DMS 273 (cell line): ENCODE results near the gene C3AR1.
A peak's percentile ranks its signal among the peaks of the same experiment; 100 is the strongest.

ENCODE experiments used
- DNase-seq: peaks from one replicate; lab custom pipeline; 2025; ENCODE audit not compliant: unreplicated experiment; lab: John Stamatoyannopoulos, UW

The C3AR1 gene

DNA sequence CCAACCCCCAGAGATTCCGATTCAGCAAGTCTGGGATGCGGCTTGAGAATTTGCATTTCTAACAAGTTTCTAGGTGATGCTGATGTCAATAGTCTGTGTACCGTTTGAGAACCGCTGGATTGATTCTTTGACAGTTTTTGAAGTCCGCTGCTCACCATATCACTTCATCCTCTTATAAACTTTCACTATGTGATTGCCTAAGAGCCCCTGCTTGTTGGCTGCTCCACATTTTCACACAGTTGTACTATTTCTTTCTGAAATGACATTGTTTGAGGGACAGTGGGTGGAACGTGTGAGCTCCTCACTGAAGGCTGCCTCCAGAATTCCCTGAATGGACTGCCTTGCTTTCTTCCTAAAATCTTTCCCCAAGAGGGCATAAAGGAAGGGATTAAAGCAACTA is 7.7 kb downstream of the C3AR1 start:
- no peak for DNase-seq

DNA sequence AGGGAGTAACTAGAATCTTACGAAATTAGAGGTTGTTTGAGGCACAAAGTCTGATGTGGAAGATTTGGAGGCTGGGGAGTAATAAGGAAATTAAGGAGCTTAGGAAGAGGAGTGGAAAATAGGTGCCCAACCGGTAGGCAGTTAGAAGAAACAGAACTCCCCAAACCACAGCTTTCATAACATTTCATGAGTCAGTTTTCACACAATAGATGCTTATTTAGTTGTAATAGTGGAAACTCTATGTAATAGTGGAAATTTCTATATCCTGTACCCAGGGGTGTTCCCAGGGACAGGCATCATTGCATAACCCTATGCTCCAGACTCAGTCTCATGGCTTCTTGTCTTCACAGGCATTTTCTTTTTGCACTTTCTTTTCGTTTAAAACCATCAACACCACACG is 8.3 kb downstream of the C3AR1 start:
- DNase-seq: no peak

DNA sequence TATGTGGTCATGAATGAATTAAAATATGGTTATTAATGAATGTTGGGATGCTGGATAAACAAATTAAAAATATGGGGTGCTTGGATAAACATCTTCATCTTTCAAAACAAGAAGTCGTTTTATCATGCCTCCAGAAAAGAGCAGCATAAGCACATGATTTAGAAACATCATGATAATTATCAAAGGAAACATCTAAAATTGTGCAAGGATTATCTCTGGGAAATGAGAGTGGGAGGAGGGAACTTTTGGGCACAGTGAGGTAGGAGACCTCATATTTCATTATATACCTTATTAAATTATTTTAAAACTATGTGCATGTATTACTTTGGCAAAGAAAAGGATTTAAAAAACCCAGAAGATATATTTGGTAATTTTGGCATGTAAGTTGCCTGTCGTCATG is 8.9 kb downstream of the C3AR1 start:
- DNase-seq: no peak

DNA sequence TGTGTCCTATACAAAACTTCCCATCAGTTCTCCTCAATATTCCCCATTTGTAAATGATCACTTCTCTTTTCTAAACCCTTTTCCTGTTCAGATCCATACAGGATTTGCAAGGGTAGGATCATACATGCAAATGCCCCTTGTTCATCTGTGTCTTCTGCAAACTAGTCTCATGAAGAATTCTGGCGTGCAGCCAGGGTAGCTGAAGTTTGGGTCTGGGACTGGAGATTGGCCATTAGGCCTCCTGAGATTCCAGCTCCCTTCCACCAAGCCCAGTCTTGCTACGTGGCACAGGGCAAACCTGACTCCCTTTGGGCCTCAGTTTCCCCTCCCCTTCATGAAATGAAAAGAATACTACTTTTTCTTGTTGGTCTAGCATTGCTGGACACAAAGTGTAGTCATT is 11.3 kb downstream of the C3AR1 start:
- no peak for DNase-seq

DNA sequence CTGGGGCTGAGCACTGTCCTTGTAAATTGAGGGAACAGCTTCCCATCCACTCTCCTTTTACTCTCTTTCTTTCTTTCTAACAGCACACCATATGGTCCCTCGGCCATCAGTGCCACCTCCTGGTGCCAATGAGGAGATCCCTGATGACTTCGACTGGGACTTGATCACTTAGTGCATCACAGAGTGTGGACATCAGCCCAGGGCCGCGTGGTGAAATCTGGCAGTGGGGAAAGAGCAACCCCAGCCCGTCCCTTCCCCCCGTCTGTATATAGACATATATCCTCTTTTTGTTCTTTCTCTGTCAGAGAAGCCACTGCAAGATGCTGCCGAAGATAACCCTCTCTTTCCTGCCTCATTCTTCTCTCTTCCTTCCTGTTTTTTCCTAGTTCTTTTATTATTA is 13.5 kb downstream of the C3AR1 start:
- no peak for DNase-seq

DNA sequence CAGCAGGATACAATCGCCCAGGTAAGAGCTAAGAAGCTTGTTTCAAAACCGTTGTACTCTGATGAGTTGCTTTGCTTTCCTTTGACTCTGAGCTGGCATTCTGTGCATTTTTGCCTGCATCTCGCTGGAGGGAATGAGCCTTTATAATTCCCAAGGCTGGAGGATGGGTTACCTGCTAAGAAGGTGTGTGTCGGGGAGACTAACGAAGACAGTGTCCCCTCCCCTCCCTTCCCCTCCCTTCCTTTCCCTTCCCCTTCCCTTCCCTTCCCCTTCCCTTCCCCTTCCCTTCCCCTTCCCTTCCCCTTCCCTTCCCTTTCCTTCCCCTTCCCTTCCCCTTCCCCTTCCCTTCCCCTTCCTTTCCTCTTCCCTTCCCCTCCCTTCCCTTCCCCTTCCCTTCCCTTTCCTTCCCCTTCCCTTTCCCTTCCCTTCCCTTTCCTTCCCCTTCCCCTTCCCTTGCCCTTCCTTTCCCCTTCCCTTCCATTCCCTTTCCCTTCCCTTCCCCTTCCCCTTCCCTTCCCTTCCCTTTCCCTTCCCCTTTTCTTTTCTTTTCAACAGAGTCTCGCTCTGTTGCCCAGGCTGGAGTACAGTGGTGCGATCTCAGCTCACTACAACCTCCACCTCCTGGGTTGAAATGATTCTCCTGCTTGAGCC is 15.4 kb downstream of the C3AR1 start:
- no peak for DNase-seq

DNA sequence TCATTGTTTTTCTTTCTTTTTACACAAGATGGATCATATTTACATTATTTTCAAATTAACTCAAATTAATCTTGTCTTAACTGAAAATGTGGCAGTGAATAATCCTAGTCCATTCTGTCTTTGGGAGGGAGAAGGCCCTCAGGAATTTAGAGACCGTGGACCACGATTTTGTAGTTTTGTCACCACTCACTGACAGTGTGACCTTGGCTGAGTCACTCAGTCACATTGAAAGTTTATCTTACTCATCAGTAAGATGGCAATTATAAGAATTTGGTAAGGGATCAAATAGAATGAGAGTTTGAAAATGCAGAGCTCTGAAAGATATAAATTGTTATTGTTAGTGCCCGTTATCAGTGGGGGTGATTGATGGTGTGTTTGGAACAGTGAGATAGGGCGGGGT is 17.3 kb downstream of the C3AR1 start:
- no peak for DNase-seq

DNA sequence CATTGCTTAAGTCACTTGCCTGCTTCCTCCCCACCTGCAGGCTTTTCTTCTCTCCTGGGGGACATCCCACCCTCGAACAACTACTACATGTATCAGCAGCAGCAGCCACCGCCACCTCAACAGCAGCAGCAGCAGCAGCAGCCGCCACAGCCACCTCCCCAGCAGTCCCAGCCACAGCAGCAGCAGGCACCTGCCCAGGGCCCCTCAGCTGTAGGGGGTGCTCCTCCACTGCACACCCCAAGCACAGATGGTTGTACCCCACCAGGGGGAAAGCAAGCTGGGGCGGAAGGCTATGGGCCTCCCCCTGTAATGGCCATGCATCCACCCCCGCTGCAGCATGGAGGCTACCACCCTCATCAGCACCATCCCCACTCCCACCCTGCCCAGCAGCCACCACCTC is 18.3 kb downstream of the C3AR1 start:
- DNase-seq: no peak

DNA sequence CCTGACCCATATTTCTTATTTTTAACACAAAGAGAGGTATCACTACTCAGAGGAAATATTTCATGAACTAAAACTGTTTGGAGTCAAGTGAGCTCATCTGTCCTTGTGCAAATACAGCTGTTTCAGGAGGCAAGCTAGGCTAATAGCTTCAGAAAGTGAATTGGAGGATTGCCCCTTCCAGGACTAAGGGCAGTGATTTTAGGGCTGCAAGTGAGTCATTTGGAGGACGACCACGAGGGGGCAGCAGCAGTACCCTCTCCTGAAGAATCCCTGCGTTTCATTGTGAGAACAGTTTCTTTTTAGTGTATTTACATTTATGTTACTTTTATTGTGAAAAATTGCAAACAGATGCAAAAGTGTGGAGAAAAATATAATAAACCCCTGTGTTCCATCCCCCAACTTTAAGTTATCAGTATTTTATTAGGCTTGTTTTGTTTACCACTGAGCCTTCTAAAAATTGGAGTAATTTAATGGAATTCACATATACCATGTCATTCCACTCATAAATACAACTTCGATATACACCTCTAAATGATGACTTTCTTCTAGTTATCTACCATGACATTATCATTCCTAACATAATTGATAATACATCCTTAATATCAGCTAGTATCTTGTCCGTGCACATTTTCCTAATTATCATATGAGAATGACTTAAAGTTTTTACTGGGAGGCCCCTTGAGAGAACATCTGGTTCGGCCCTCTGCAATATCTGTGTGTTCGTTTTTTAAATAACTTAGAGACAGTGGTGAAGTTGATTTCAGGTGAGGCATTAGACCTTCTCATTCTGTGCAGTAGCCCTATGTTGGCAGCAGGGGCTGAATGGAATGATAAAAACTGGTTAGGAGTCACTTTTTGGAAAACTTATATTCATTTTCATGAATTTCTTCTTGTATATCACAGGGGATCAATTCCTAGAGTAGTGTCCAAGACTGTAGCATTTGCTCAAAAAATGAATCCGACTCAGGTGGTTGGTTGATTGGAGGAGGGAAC is 19.9 kb downstream of the C3AR1 start:
- peak; percentile 75 for DNase-seq

DNA sequence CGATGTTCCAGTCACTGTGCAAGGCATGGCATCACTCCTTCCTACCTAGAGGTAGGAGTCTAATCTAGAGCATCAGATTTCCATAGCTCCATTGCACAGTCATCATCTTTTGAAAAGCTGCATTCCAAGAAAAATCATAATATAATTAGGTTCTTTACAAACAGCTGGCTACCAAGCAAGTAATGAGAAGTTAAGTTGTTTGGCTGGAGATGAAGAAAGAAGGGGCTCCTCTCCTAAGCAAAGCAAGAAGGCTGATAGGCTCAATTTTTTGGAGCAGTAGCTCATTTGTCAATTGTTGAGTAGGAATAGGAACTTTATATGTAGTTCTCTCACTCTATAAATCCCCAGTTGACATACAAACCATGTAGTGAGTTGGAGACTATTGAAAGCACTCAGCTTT is 25.4 kb downstream of the C3AR1 start:
- DNase-seq: no peak

DNA sequence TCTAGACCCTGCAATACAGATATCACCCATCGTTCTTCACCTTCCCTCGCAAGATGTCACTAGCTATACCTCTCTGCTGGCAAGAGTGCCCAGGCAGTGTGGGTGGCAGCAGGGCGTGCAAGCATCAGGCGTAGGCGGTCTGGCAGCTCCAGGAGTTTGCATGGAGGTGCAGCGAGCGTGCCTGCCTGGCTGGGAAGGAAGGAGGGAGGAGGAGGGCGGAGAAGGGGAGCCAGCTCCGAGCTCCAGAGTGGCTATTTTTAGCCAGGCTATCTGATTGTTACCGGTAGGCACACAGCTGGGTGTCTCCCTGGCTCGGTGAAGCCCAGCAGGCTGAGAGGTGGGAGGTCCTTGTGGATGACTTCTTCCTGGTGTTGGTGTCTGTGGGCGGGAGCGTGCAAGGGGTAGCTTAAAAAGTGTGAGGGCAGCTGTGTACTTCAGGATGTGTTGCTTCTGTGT is 27.5 kb downstream of the C3AR1 start:
- peak; percentile 85 for DNase-seq

DNA sequence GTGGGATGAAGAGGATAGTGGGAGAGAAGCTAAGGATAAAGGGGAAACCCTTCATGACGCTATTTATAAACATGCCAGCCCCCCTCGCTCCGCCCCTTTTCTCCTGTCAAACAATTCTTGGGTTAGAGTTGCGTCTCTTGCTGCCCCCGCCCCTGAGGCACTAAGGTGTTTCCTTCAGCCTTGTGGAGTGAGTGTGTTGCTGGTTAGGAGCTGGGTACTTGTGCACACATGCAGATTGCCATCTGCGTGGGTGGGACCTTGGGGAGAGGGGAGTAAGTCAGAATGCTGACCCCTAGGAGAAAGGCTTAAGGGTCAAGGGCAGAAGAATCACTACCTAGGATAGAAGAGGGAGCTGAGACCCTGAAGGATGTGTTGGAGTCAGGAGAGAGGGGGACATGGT is 28.2 kb downstream of the C3AR1 start:
- peak; percentile 28 for DNase-seq

DNA sequence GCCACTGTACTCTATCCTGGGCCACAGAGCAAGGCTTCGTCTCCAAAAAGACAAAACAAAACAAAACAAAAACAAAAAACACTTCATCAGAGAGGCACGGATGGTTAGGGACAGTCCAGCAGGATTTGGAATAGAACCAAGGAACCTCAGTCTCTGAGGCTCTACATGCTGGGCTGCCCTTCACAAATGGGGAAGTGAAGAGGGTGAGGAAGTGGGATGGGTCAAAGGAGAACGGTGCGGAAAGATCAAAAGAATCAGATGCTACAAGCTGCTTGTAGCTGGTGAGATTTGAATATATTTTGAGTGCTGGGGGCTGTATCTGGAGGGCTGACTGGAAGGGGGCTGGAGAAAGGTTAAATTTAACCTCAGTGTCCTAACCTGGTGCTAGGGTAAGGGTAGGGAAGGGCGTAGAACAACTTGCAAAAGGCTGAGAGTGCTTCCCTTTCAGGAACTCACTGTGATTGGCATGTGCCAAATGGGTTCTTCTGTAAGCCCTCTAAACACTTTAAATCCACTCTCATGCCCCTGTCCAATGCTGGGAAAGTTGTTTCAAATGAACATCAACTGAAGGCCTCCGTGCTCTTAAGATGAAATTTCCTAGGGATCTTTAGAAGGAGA is 29.0 kb downstream of the C3AR1 start:
- no peak for DNase-seq

DNA sequence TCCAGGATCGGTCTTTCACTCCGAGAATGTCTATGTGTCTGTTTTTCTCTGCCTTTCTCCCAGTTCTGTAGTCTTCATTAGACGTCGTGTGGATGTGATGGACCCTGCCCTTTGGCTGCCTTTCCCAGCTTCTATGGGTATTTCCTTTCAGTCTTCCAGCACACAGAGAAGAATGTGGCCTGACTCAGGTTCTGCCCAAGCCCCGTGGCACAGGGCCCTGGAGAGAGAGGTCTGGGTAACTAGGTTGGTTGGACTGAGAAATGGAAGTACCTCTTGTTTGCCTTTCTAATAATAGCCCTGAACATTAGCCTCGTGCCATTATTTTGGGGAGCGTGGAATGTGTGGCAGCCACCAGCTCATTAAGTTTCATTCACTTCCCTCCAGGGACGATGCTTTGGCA is 29.8 kb downstream of the C3AR1 start:
- no peak for DNase-seq

DNA sequence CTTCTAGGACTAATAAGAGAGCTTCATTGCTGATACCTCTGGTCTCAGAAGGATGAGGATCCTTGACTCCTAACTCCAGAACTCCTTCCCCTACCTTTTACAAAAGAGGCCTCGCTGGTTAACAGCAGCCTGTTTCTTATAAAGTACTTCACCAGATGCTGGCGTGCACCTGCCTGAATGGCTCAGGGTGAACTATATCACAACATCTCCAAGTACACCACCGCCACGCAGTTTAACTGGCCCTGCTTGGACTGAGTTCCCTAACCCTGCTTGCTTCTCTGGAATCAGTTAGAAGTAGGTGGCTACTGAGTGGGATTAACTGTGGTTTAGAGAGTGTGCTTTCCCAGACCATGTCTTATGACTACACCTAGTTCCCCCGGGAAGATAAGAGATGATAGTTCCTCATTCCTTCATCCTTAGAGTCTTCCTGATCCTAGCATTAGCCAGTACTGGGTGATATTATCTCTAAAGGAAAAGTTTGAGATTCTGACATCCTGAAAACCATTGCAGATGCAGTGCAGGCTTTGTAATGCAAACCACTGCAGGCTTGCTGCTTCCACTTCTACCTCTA is 30.6 kb downstream of the C3AR1 start:
- no peak for DNase-seq

DNA sequence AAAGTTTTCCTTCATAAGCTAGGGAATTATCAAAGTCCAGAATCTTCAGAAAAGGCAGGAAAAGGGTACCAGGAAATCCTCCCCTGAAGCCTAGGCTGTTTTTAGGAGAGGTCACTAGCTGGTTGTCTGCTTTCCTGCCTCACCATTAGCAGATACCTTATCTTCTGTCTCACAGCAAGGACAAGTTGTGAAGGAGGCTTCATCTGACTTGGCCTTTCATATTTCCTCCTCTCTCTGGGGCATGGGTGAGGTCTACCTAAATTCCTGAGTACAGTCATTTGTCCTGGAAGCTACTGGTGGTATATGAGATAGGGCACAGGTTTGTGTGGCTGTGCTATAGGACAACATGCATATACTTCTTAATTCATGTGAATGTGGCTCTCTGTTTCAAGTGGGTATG is 31.4 kb downstream of the C3AR1 start:
- DNase-seq: no peak

DNA sequence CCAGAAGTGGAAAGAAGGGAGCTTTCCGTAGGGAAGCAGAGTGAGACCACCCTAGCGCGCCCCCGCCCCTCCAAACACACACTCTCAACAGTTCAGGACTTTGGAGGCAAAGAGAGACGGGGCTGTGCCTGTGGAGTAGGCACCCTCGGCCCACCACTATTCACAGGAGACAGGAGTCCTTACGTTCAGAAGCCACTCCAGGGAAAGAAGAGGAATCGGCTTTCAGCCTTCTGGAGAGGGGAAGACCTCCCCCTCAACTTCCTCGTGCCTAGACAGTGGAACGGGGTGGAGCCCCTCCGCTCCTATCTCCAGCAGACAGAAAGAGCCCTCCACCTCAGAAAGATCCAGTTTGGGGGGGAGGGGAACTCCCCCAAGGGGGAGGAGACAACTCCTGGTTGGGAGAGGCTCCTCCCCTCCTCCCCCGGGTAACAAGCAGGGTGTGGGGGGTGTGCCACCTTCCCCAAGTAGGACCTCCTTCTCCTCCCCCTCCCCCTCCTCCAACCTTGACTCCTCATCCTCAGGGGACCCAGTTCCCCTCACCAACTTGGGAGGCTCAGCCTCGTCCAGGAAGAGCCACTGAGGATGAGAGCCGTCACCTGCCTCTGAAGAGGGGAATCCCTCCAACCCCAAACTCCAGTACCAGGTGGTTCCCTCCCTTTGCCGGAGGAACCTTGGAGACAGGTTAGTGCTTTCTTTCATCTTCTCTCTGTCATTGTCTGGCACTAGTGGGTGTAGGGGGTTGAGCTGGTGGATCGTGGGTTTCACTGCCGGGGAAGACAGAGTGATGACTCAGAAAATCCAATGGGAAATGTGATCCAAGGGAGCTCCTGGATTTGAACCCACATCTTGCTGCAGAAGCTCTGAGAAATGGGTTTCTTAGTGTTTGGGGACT is 32.8 kb downstream of the C3AR1 start:
- DNase-seq: peak; percentile 52

DNA sequence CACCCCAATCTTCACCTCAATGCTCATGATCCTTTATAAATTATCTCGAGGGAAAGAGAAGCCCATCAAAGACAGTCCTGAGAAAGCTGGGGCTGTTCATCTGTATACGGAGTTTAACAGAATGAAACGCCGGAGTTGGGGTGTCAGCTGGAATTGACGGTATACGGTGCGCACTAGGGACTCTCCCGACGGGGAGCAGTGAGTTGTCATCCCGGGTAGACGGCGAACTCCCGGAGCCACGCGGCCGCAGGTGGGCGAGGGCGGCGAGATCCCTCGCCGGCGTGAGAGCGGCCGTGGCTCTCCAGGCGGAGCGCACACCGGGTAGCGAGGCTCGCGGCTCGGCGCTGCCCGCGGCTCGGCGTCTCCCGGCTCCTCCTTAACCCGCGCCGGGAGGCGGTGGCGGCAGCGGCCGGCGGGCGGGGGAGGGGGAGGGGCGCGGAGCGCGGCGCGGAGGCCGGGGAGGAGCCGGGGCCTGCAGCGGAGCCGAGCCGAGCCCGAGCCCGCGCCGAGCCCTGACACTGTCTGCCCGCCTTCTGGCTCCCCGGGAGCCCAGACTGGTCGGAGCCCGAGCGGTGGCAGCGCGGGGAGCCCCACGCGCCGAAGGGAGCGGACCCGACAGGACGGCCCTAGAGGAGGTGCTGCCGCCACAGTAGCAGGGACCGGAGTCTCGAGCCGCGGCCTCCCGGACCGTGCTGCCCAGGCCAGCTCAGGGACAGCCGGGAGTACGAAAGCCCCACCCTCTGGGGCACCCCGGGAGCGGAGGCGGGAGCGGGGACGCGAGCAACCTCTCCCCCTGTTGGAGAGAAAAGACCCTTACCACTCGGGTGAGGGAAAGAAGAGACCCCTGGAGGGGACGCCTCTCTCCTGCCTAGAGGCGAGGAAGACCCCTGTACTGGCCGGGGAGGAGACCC is 33.7 kb downstream of the C3AR1 start, which contains the start of gene FOXJ2:
Gene FOXJ2 (plus strand): TSS at position 475 of the 911 bp plus-strand sequence. CDS start 7,117 bp downstream, outside the sequence.
- DNase-seq: peak; percentile 71

DNA sequence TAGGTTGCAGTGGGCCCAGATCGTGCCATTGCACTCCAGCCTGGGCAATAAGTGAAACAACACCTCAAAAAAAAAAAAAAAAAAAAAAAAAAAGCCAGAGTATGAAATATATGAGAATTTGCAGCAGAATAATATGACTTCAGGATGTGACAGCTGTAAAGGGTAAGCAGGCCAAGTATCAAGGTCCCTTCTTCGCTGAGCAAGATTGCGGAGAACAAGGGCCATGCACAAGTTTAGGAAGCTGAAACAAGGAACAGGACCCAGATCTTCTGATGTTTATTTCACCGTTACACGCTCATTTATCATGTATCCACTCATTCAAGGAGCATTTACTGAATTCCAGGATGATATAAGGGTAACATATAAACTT is 34.3 kb downstream of the C3AR1 start:
- no peak for DNase-seq
